A549 (cell line): ENCODE measurements around the gene DHX58. TPM values are rescaled to one million over a fixed set of nuclear protein-coding genes. Genes with fewer than 3 reads are reported as not detected.
A peak's percentile ranks its signal among the peaks of the same experiment; 100 is the strongest.
"Not testable (repeated sequence)": the region's sequence is repeated elsewhere in the genome, so short reads cannot be mapped to it uniquely, and the experiment has no call there.

Experiments used
- ATAC-seq, 2 experiments: fragments of 200-7000 bp in 1 of 2; fragments of >200 bp in 1 of 2; cut with Nextera tagmentation in 1 of 2; cut with Tn5 transposase in 1 of 2; 3 replicates each; pipeline versions ENCODE4 v1.8.0 to v1.9.1; 2018 to 2020; ENCODE audit warnings: mild to moderate bottlenecking in 1 of 2, moderate library complexity in 1 of 2
- CTCF ChIA-PET: fragments of 300-600 bp; sonication (Branson Sonifier 250); formaldehyde crosslinking; extraction: SDS; loops from one replicate; lab custom pipeline; 2021; ENCODE audit warnings: antibody characterized with exemption, inconsistent platforms; lab: Yijun Ruan, JAX
- POLR2A ChIA-PET: fragments of 350-600 bp; formaldehyde crosslinking; extraction: SDS; loops from one replicate; lab custom pipeline; 2021; ENCODE audit warnings: antibody characterized with exemption, inconsistent platforms; lab: Yijun Ruan, JAX
- DNase-seq, 2 experiments: peaks; one replicate each; pipeline versions ENCODE4 v3.0.0 to v3.0.0-alpha.2; 2011 to 2016; ENCODE audit warnings: low read depth in 1 of 2, low spot score in 1 of 2
- FAIRE-seq: peaks from 2 replicates; lab custom pipeline; 2011; peaks lifted over from hg19 to GRCh38; lab: Jason Lieb, UNC
- H3K27ac ChIP-seq, 2 experiments: fragments of >200 bp; sonication (Bioruptor Twin); formaldehyde crosslinking; 3 replicates each; pipeline ENCODE4 v1.5.1; 2016 to 2017
- H3K4me1 ChIP-seq: fragments of >200 bp; sonication (Bioruptor Twin); formaldehyde crosslinking; 3 replicates; pipeline ENCODE4 v1.6.1; 2016
- H3K4me2 ChIP-seq: fragments of >200 bp; sonication (Bioruptor Twin); formaldehyde crosslinking; 3 replicates; pipeline ENCODE4 v1.6.1; 2016
- H3K4me3 ChIP-seq: fragments of >200 bp; sonication (Bioruptor Twin); formaldehyde crosslinking; 3 replicates; pipeline ENCODE4 v1.5.1; 2016
- H3K9me3 ChIP-seq: fragments of >200 bp; sonication (Bioruptor Twin); formaldehyde crosslinking; 3 replicates; pipeline ENCODE4 v1.6.1; 2016
- BHLHE40 ChIP-seq: IDR thresholded peaks from 2 replicates; pipeline ENCODE4 v1.6.1; 2012; ENCODE audit warnings: low read depth, low read length, inconsistent platforms
- CBX2 ChIP-seq: fragments of 200-600 bp; sonication (generic); IDR thresholded peaks from 2 replicates; pipeline ENCODE4 v1.6.1; 2016; ENCODE audit warnings: low read depth, mild to moderate bottlenecking, borderline replicate concordance
- CBX8 ChIP-seq: fragments of 200-600 bp; sonication (generic); IDR thresholded peaks from 2 replicates; pipeline ENCODE4 v1.6.1; 2016
- CEBPB ChIP-seq, 2 experiments: fragments of >200 bp in 1 of 2; sonication (Bioruptor Twin) in 1 of 2; formaldehyde crosslinking in 1 of 2; IDR thresholded peaks; 2 replicates each; pipeline ENCODE4 v1.6.1; 2012 to 2016
- CHD2 ChIP-seq: fragments of 150-350 bp; IDR thresholded peaks from 2 replicates; pipeline ENCODE4 v1.6.1; 2014; ENCODE audit warnings: low read length; ENCODE audit not compliant: partially characterized antibody
- CHD4 ChIP-seq: fragments of 200-600 bp; sonication (generic); IDR thresholded peaks from 2 replicates; pipeline ENCODE4 v1.6.1; 2016; ENCODE audit warnings: antibody characterized with exemption, mild to moderate bottlenecking, borderline replicate concordance
- CTCF ChIP-seq: fragments of >200 bp; sonication (Bioruptor Twin); formaldehyde crosslinking; IDR thresholded peaks from 3 replicates; pipeline ENCODE4 v1.5.1; 2016
- E2F6 ChIP-seq: IDR thresholded peaks from 2 replicates; pipeline ENCODE4 v1.6.1; 2012; ENCODE audit warnings: low read depth, borderline replicate concordance
- ELK1 ChIP-seq: fragments of 150-350 bp; IDR thresholded peaks from 2 replicates; pipeline ENCODE4 v1.6.1; 2014; ENCODE audit warnings: low read depth, mild to moderate bottlenecking, low read length
- FOSB ChIP-seq: fragments of 250-450 bp; sonication (Bioruptor Pico); IDR thresholded peaks from 2 replicates; pipeline ENCODE4 v1.5.0; 2020; ENCODE audit warnings: mild to moderate bottlenecking, moderate library complexity
- FOSL2 ChIP-seq, 2 experiments: fragments of 450-650 bp in 1 of 2; fragments of >200 bp in 1 of 2; sonication (Bioruptor Twin) in 1 of 2; formaldehyde crosslinking; IDR thresholded peaks; 2 replicates each; pipeline versions ENCODE4 v1.5.0 to v1.6.1; 2016 to 2020; ENCODE audit warnings: mild to moderate bottlenecking in 1 of 2, moderate library complexity in 1 of 2
- HDAC2 ChIP-seq: fragments of 200-600 bp; sonication (generic); IDR thresholded peaks from 2 replicates; pipeline ENCODE4 v1.6.1; 2016
- HMGXB4 ChIP-seq: fragments of 250-450 bp; sonication (Bioruptor Pico); IDR thresholded peaks from 2 replicates; pipeline ENCODE4 v1.5.0; 2021; ENCODE audit warnings: mild to moderate bottlenecking, moderate library complexity, borderline replicate concordance
- HOXB13 ChIP-seq: fragments of 250-450 bp; sonication (Bioruptor Pico); IDR thresholded peaks from 2 replicates; pipeline ENCODE4 v1.5.0; 2020; ENCODE audit warnings: low read depth, mild to moderate bottlenecking, moderate library complexity
- KDM1A ChIP-seq: fragments of 200-600 bp; sonication (generic); IDR thresholded peaks from 2 replicates; pipeline ENCODE4 v1.6.1; 2016; ENCODE audit warnings: low read depth, mild to moderate bottlenecking
- MAZ ChIP-seq: fragments of 150-350 bp; IDR thresholded peaks from 2 replicates; pipeline ENCODE4 v1.6.1; 2014; ENCODE audit warnings: antibody characterized with exemption, low read depth, low read length, borderline replicate concordance
- MYC ChIP-seq: IDR thresholded peaks from 2 replicates; pipeline ENCODE4 v1.6.1; 2012; ENCODE audit warnings: mild to moderate bottlenecking, inconsistent platforms, low read length, improper control_type of control experiment, borderline replicate concordance
- RAD21 ChIP-seq, 2 experiments: fragments of >200 bp in 1 of 2; sonication (Bioruptor Twin) in 1 of 2; formaldehyde crosslinking in 1 of 2; IDR thresholded peaks in 1 of 2; conservative IDR thresholded peaks in 1 of 2; 2 replicates in 1 of 2; 3 replicates in 1 of 2; pipeline ENCODE4 v1.6.1; 2012 to 2018; ENCODE audit warnings: inconsistent platforms in 1 of 2
- RCOR1 ChIP-seq: fragments of 150-350 bp; IDR thresholded peaks from 2 replicates; pipeline ENCODE4 v1.6.1; 2014; ENCODE audit warnings: antibody characterized with exemption, low read length, low read depth
- RFX5 ChIP-seq: fragments of 450-650 bp; IDR thresholded peaks from 2 replicates; pipeline ENCODE4 v1.7.1; 2014; ENCODE audit warnings: antibody characterized with exemption, mild to moderate bottlenecking, moderate library complexity
- ZSCAN20 ChIP-seq: fragments of 250-450 bp; sonication (Bioruptor Pico); IDR thresholded peaks from 2 replicates; pipeline ENCODE4 v1.8.0; 2022; ENCODE audit warnings: mild to moderate bottlenecking, moderate library complexity
- WGBS: methylation state at CpG from one replicate; pipeline ENCODE4 v1.1.6; 2017; ENCODE audit errors: missing lambda C conversion rate; 5-methylcytosine and 5-hydroxymethylcytosine counted together
- polyA plus RNA-seq, 4 experiments: library from polyadenylated mRNA; depleted of rRNA in 3 of 4; stranded (reverse); fragments of >200 nt; fragmentation: RNase III in 1 of 4; extraction: RNeasy Plus Mini Kit Qiagen cat#74134 plus additional on column Dnase treatment in 1 of 4; gene quantifications; 2 replicates in 3 of 4; 3 replicates in 1 of 4; pipeline ENCODE4 v1.2.3, GENCODE V29; 2011 to 2017

The DHX58 gene
- polyA plus RNA-seq, 2 of the 4 experiments (the other 2 are of a cell fraction), result 0.37 to 0.59 TPM

GRCh38 chr17:42140690-42141089 lies 28.2 kb upstream of the DHX58 start:
- ATAC-seq, FAIRE-seq, POLR2A ChIA-PET, H3K27ac ChIP-seq, H3K4me3 ChIP-seq: not testable (repeated sequence)
- H3K4me1 ChIP-seq, result peaks cover 25% of the 10 kb centered on the region
- peak in 1 of 2 experiments; percentile 44; a peak in 3 of 4 replicates for TF ChIP-seq CEBPB (IDR thresholded peaks at IDR 0.05)
- TF ChIP-seq, all 56 proteins: peak for 1; not testable (repeated sequence) for 55
- not testable (repeated sequence) for DNase-seq, H3K4me2 ChIP-seq, H3K9me3 ChIP-seq
- 94% methylated on average over 7 of the region's 7 CpGs for WGBS
- CTCF ChIA-PET, result interaction anchor here (0.6 to 1.5 kb wide), 3 partner anchors 10 to 89 kb away, joined by 3 read pairs; no protein-coding TSS in a partner anchor

- WGBS, result 82% methylated on average over 7 of the region's 7 CpGs
- POLR2A ChIA-PET, result no interaction called here
- Histone ChIP-seq H3K9me3 (no peaks in the 10 kb centered on the region), H3K4me3 (no peak overlapping the region), H3K4me2 (no peak overlapping the region), H3K4me1 (peaks cover 42% of the 10 kb centered on the region), H3K27ac (no peak overlapping the region)
- ATAC-seq, result peak; percentile 8 to 21; a peak in 2 of 6 replicates
- TF ChIP-seq MYC (no peak), CHD2 (no peak), BHLHE40 (no peak), E2F6 (no peak), HMGXB4 (CRISPR knock-in tag) (no peak), FOSB (CRISPR knock-in tag) (no peak), MAZ (no peak), RAD21 (conservative IDR thresholded peaks at IDR 0.05 in 1 of 2, IDR thresholded peaks at IDR 0.05 in 1 of 2) (no peak), CBX2 (no peak), CTCF (no peak), FOSL2 (IDR thresholded peaks at IDR 0.05) (no peak), FOSL2 (CRISPR knock-in tag; IDR thresholded peaks at IDR 0.05) (no peak), HDAC2 (no peak), CBX8 (no peak), KDM1A (no peak), RCOR1 (no peak), ELK1 (no peak), ZSCAN20 (no peak), HOXB13 (CRISPR knock-in tag) (no peak), RFX5 (no peak), CHD4 (no peak)
- FAIRE-seq, result no peak
- CTCF ChIA-PET, result interaction anchor here (0.6 to 2.4 kb wide), 10 partner anchors 14 to 176 kb away, joined by 3 to 7 read pairs (median 3); partner anchors contain the start of gene KAT2A
- DNase-seq, result no peak
These were observed 26.4 kb upstream of the DHX58 start for GRCh38 chr17:42138749-42139492.
